Prostate gland (tissue), 2 donors: ENCODE measurements around the gene LARGE2. TPM values are rescaled to one million over a fixed set of nuclear protein-coding genes. Genes with fewer than 3 reads are reported as not detected.

Experiments
- DNase-seq: peaks from one replicate; pipeline ENCODE4 v3.0.0-alpha.2; 2019; ENCODE audit warnings: low spot score
- H3K27ac ChIP-seq, 2 donors: fragments of 200-600 bp; sonication (generic); 2 replicates each; pipeline ENCODE4 v1.5.1; 2017 to 2019
- H3K27me3 ChIP-seq: fragments of 200-600 bp; sonication (generic); replicated peaks from 2 replicates; pipeline ENCODE4 v1.5.1; 2019; ENCODE audit not compliant: insufficient read depth
- H3K36me3 ChIP-seq, 2 donors: fragments of 200-600 bp; sonication (generic); 1 replicate in 1 of 2; 2 replicates in 1 of 2; pipeline versions ENCODE4 v1.5.1 to v1.8.1; 2017 to 2019
- H3K4me1 ChIP-seq: fragments of 200-600 bp; sonication (generic); replicated peaks from 2 replicates; pipeline ENCODE4 v1.5.1; 2019
- H3K4me3 ChIP-seq, 2 donors: fragments of 200-600 bp; sonication (generic); 2 replicates each; pipeline ENCODE4 v1.5.1; 2017 to 2019
- H3K9me3 ChIP-seq: fragments of 200-600 bp; sonication (generic); 2 replicates; pipeline ENCODE4 v1.5.1; 2017
- POLR2A ChIP-seq: fragments of 450-650 bp; IDR thresholded peaks from one replicate; pipeline ENCODE4 v1.6.1; 2016; ENCODE audit warnings: antibody characterized with exemption, mild to moderate bottlenecking
- POLR2AphosphoS5 ChIP-seq: sonication (generic); formaldehyde crosslinking; IDR thresholded peaks from one replicate; pipeline ENCODE4 v1.6.1; 2017; ENCODE audit warnings: antibody characterized with exemption
- WGBS: methylation state at CpG from one replicate; pipeline ENCODE4 v1.1.5; 2018; 5-methylcytosine and 5-hydroxymethylcytosine counted together
- intact Hi-C: fragments of 100-400 bp; cut with DNase I; formaldehyde crosslinking; loops from one replicate; pipeline ENCODE4 v1.14.2; 2022
- total RNA-seq, 2 donors: library from RNA; depleted of rRNA; stranded (reverse); fragments of >200 nt; gene quantifications; one replicate each; pipeline ENCODE4 v1.1.0, GENCODE V29; 2016
- TF ChIP-seq, protein P1 (sequence below), 4 experiments: fragments of 200-600 bp in 2 of 4; fragments of 450-650 bp in 2 of 4; sonication (generic) in 2 of 4; IDR thresholded peaks; 1 replicate in 3 of 4; 2 replicates in 1 of 4; pipeline ENCODE4 v1.5.1; 2016 to 2019; ENCODE audit warnings: antibody characterized with exemption in 4 of 4, mild to moderate bottlenecking in 2 of 4, moderate library complexity in 2 of 4

LARGE2 gene
- total RNA-seq, 2 donors from 2014 or later, result 20.2 to 33.6 TPM

- H3K4me3 ChIP-seq, result no peak overlapping the region
- no peaks in the 10 kb centered on the region for H3K27me3 ChIP-seq
- WGBS, result 42% methylated on average over 7 of the region's 7 CpGs
- H3K27ac ChIP-seq, result peak overlapping the region in 1 of 2 donors; percentile 20
- H3K36me3 ChIP-seq, result no peaks in the 10 kb centered on the region
- intact Hi-C loops, result no loop called here
- no peak for DNase-seq
- H3K9me3 ChIP-seq, result no peaks in the 10 kb centered on the region
- H3K4me1 ChIP-seq, result peaks cover 8% of the 10 kb centered on the region
- peak; percentile 46 for TF ChIP-seq POLR2AphosphoS5
- TF ChIP-seq, protein P1, sequence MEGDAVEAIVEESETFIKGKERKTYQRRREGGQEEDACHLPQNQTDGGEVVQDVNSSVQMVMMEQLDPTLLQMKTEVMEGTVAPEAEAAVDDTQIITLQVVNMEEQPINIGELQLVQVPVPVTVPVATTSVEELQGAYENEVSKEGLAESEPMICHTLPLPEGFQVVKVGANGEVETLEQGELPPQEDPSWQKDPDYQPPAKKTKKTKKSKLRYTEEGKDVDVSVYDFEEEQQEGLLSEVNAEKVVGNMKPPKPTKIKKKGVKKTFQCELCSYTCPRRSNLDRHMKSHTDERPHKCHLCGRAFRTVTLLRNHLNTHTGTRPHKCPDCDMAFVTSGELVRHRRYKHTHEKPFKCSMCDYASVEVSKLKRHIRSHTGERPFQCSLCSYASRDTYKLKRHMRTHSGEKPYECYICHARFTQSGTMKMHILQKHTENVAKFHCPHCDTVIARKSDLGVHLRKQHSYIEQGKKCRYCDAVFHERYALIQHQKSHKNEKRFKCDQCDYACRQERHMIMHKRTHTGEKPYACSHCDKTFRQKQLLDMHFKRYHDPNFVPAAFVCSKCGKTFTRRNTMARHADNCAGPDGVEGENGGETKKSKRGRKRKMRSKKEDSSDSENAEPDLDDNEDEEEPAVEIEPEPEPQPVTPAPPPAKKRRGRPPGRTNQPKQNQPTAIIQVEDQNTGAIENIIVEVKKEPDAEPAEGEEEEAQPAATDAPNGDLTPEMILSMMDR (IDR thresholded peaks at IDR 0.05), result no peak
Observed at GRCh38 chr11:45879803-45880686, 42.4 kb upstream of the LARGE2 start.

DNA sequence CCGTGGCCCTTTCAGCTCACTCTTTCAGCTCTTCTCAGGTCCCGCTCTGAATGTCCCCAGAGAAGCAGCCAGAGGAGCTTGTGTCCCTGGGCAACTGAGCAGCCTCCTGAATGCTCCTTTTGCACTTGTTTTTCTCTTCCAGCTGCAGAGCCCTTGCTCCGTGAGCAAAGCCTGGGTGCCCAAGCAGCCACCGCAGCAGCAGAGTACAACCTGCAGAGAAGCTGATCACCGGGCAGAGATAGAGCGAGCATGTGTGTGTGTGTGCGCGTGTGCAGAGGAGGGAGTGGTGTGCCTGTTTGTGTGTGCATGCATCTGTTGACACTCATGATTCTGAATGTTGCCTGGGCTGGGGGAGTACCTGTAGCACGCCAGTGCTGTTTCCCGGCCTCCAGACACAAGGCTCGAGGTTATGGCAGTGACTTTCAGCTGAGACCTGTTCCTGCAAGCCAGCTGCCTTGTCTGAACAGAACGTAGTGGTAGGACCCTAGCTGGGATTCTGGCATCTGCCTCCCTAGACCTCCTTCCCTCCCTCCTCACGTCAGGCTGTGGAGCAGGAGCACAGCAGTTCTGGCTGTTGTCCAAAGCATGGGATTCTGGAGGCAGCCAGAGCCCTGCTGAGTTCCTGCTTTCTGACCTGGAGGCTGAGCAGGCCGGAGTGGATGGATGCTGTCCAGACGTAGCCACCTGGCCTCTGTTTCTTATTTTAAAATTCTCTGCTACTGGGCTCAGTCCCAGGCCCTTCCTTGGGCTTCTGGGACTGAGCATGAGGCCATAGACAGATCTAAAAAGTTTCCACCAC lies 41.5 kb upstream of the LARGE2 start:
- no peaks in the 10 kb centered on the region for H3K36me3 ChIP-seq

GRCh38 chr11:45881708-45882368 lies 40.6 kb upstream of the LARGE2 start:
- no peak for DNase-seq
- Histone ChIP-seq H3K4me3 (no peak overlapping the region), H3K27ac (no peak overlapping the region), H3K27me3 (no peaks in the 10 kb centered on the region), H3K36me3 (no peaks in the 10 kb centered on the region), H3K4me1 (peaks cover 8% of the 10 kb centered on the region), H3K9me3 (no peaks in the 10 kb centered on the region)
- 78% methylated on average over 6 of the region's 6 CpGs for WGBS
- TF ChIP-seq POLR2AphosphoS5 (no peak), POLR2A (no peak)
- TF ChIP-seq, protein P1 (IDR thresholded peaks at IDR 0.05), result no peak
- intact Hi-C loops, result no loop called here

More for the DNA sequence above, 41.5 kb upstream of the LARGE2 start:
- TF ChIP-seq, protein P1 (IDR thresholded peaks at IDR 0.05), result no peak
- TF ChIP-seq POLR2AphosphoS5, result no peak
- no peak for TF ChIP-seq POLR2A
- WGBS, result 71% methylated on average over 14 of the region's 15 CpGs
- no peaks in the 10 kb centered on the region for H3K27me3 ChIP-seq
- no peak overlapping the region for H3K4me3 ChIP-seq
- intact Hi-C loops, result no loop called here
- H3K4me1 ChIP-seq, result peaks cover 8% of the 10 kb centered on the region
- no peak overlapping the region for H3K27ac ChIP-seq
- no peaks in the 10 kb centered on the region for H3K9me3 ChIP-seq
- no peak for DNase-seq

GRCh38 chr11:45884596-45885185 lies 37.8 kb upstream of the LARGE2 start:
- H3K9me3 ChIP-seq, result no peaks in the 10 kb centered on the region
- TF ChIP-seq POLR2A (no peak), POLR2AphosphoS5 (no peak)
- TF ChIP-seq, protein P1 (IDR thresholded peaks at IDR 0.05), result no peak
- intact Hi-C loops, result no loop called here
- H3K27ac ChIP-seq, result no peak overlapping the region
- WGBS, result 87% methylated on average over 10 of the region's 10 CpGs
- DNase-seq, result no peak
- H3K27me3 ChIP-seq, result no peaks in the 10 kb centered on the region
- no peak overlapping the region for H3K4me3 ChIP-seq
- H3K4me1 ChIP-seq, result peaks cover 7% of the 10 kb centered on the region
- no peaks in the 10 kb centered on the region for H3K36me3 ChIP-seq
